LNCaP clone FGC (cell line): ENCODE results near the gene TTN.

Experiments
- DNase-seq: peaks from one replicate; pipeline ENCODE4 v3.0.0-alpha.2; 2011; ENCODE audit warnings: low read depth
- H3K4me3 ChIP-seq: 2 replicates; pipeline ENCODE4 v1.5.1; 2011; ENCODE audit warnings: mild to moderate bottlenecking, low read depth, low read length, control low read depth
- CTCF ChIP-seq: IDR thresholded peaks from 2 replicates; pipeline ENCODE4 v1.5.1; 2012; ENCODE audit warnings: mild to moderate bottlenecking; ENCODE audit not compliant: control insufficient read depth, insufficient read depth; ENCODE audit errors: extremely low read depth

Gene TTN

GRCh38 chr2:178485356-178485755, 321.9 kb downstream of the TTN start:
- no peak overlapping the region for H3K4me3 ChIP-seq
- no peak for TF ChIP-seq CTCF
- DNase-seq: no peak

DNA sequence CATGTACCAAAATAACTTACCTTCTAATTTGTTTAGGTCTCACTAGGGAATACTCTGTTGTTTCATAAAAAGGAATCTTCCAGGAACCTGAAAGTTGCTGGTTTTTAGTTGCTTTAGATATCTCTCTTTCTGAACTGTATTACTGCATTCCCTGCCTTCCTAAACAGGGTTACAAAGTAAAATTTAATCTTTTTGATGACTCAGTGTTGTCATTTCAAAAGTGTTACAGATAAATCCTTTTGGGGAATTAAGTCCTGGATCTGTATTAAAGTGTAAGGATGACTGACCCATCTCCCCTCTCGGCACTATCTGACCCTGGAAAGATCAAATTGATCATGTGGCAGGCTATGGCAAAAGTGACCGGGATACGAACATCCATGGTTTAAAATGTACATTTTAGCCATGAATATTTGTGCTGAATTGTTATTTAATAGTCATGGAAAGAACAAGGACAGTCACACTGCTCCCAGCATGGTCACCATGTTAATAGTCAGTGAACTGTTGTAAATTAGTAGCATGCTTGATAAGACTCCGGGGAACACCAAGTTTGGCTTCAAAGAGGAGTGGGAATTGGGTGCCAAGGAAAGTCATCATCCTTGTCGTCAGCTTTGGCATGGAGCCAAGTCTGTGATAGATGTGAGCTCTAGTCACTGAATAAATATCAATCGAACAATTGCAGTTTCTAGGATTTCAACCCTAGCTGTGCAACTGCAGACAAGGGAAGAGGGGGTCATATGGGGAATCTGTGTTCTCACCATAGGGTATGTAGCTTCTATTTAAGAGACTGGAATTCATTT, 322.8 kb downstream of the TTN start:
- DNase-seq: no peak
- TF ChIP-seq CTCF: no peak
- no peak overlapping the region for H3K4me3 ChIP-seq

DNA sequence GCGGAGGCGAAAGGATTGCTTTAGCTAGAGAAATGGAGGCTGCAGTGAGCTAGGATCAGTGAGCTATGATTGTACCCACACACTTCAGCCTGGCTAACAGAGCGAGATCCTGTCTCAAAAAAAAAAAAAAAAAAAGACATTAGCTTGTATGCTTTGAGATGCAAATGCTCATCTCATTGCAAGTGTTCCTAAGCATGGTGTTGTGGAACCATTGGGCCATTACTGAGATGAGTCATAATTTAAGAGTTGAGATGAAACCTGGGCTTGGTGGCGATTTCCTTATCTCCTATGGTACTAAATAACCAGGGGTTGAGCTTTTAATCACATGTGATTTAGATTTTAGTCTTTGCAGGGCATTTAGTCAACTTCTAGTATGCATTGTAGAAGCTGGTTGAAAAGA, 324.8 kb downstream of the TTN start:
- H3K4me3 ChIP-seq: no peak overlapping the region
- no peak for DNase-seq
- no peak for TF ChIP-seq CTCF

GRCh38 chr2:178480227-178481181, 326.7 kb downstream of the TTN start, which contains the start of gene PLEKHA3:
Gene PLEKHA3 (plus strand): TSS chr2:178480457. CDS start chr2:178480870, 413 bp downstream.
- DNase-seq: no peak
- TF ChIP-seq CTCF: no peak
- H3K4me3 ChIP-seq: peak within 1 kb of the TSS; percentile 74

DNA sequence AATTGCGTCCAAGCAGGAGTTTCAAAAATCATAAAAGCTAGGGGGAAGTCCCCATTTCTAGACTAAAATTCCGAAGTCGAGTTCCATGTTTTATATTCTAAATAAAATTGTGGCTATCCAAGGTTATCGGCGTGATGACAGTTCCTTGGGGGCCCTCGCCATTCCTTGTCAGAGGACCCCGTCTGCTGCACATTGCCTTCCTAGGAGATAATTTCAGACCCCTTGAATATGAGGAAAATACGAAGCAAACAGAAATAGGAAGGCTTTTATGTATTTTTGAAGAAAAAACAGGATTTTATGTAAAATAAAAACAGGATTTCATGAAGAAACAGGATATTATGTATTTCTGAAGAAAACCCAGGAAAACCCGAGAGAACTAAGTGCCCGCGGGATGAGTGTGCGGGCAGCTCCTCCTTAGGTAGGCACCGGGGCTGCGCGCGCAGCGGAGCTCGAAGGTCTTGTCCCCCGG, 327.4 kb downstream of the TTN start:
- TF ChIP-seq CTCF: no peak
- H3K4me3 ChIP-seq: peak overlapping the region; percentile 67
- no peak for DNase-seq

DNA sequence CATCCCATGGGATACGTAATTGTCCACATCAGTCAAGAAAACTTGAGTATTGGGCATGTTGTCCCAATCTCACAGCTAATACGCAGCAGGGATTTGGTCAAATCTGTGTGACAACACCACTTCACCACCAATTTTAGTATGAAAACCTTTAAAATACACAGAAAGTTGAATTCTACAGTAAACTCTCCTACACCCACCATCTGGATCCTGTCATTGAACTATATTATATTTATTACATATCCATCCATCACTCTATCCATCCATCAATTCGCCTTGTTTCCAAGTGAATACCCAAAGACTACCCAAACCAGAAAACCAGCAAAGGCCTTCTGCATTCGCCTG, 328.0 kb downstream of the TTN start:
- H3K4me3 ChIP-seq: peak overlapping the region; percentile 74
- TF ChIP-seq CTCF: no peak
- no peak for DNase-seq
